H1 (cell line): Measurements from ENCODE around the gene GLOD4. TPM values are rescaled to one million over a fixed set of nuclear protein-coding genes. Genes with fewer than 3 reads are reported as not detected.

ENCODE experiments used
- CTCF ChIA-PET: fragments of 300-600 bp; sonication (Branson Sonifier 250); formaldehyde crosslinking; loops from one replicate; lab custom pipeline; 2021; ENCODE audit not compliant: partially characterized antibody; lab: Charles Lee
- POLR2A ChIA-PET: fragments of 300-600 bp; sonication (Branson Sonifier 250); formaldehyde crosslinking; loops from one replicate; lab custom pipeline; 2021; ENCODE audit warnings: inconsistent platforms; ENCODE audit not compliant: partially characterized antibody; lab: Charles Lee
- DNase-seq, 2 experiments: peaks; one replicate each; pipeline versions ENCODE4 v3.0.0 to v3.0.0-alpha.2; 2010 to 2022; ENCODE audit warnings: low spot score in 2 of 2, low read depth in 1 of 2, mixed read lengths in 1 of 2
- FAIRE-seq: peaks from 2 replicates; lab custom pipeline; 2011; peaks lifted over from hg19 to GRCh38; lab: Jason Lieb, UNC
- H2AFZ ChIP-seq: 2 replicates; pipeline ENCODE4 v1.8.1; 2012; ENCODE audit warnings: low read length, inconsistent platforms
- H2AK5ac ChIP-seq: 2 replicates; pipeline ENCODE4 v1.6.1; 2013; ENCODE audit warnings: low read depth, low read length
- H2BK120ac ChIP-seq: replicated peaks from 2 replicates; pipeline ENCODE3; 2013; ENCODE audit warnings: low read depth, low read length, inconsistent platforms
- H2BK12ac ChIP-seq: 2 replicates; pipeline ENCODE4 v1.6.1; 2013; ENCODE audit warnings: low read depth, low read length
- H2BK15ac ChIP-seq: 2 replicates; pipeline ENCODE4 v1.6.1; 2013; ENCODE audit warnings: low read length
- H2BK20ac ChIP-seq: 2 replicates; pipeline ENCODE4 v1.6.1; 2013; ENCODE audit warnings: low read length
- H2BK5ac ChIP-seq: 2 replicates; pipeline ENCODE4 v1.6.1; 2013; ENCODE audit warnings: low read depth, low read length
- H3K14ac ChIP-seq: 2 replicates; pipeline ENCODE4 v1.6.1; 2013; ENCODE audit warnings: inconsistent platforms; ENCODE audit not compliant: insufficient read length
- H3K18ac ChIP-seq: 2 replicates; pipeline ENCODE4 v1.6.1; 2013; ENCODE audit warnings: low read length; ENCODE audit errors: extremely low read depth
- H3K23ac ChIP-seq: 2 replicates; pipeline ENCODE4 v1.6.1; 2013; ENCODE audit warnings: inconsistent platforms; ENCODE audit not compliant: insufficient read length
- H3K23me2 ChIP-seq: 2 replicates; pipeline ENCODE4 v1.6.1; 2013; ENCODE audit warnings: low read depth, low read length
- H3K27ac ChIP-seq: 2 replicates; pipeline ENCODE4 v1.6.1; 2011; ENCODE audit warnings: low read depth, low read length, inconsistent platforms
- H3K27me3 ChIP-seq, 4 experiments: replicated peaks in 1 of 4; 1 replicate in 1 of 4; 2 replicates in 3 of 4; pipeline versions ENCODE4 v1.6.1 to v1.8.1; 2011 to 2013; ENCODE audit warnings: low read length in 3 of 4, mild to moderate bottlenecking in 3 of 4, inconsistent platforms in 2 of 4, mixed read lengths in 2 of 4, moderate library complexity in 1 of 4; ENCODE audit not compliant: control insufficient read depth in 3 of 4, insufficient read depth in 3 of 4; ENCODE audit errors: extremely low read depth in 1 of 4
- H3K36me3 ChIP-seq, 4 experiments: 2 replicates each; pipeline versions ENCODE4 v1.6.1 to v1.8.1; 2011 to 2013; ENCODE audit warnings: mild to moderate bottlenecking in 4 of 4, low read length in 3 of 4, moderate library complexity in 2 of 4, control low read depth in 1 of 4, inconsistent platforms in 1 of 4; ENCODE audit not compliant: insufficient read depth in 4 of 4, control insufficient read depth in 2 of 4
- H3K4ac ChIP-seq: replicated peaks from 2 replicates; pipeline ENCODE3; 2013; ENCODE audit warnings: low read length, low read depth, mixed read lengths, inconsistent platforms; ENCODE audit not compliant: insufficient read length
- H3K4me1 ChIP-seq, 4 experiments: replicated peaks in 1 of 4; 1 replicate in 1 of 4; 2 replicates in 3 of 4; pipeline versions ENCODE4 v1.6.1 to v1.8.1; 2011 to 2013; ENCODE audit warnings: low read length in 3 of 4, inconsistent platforms in 2 of 4, mixed read lengths in 1 of 4; ENCODE audit not compliant: insufficient read depth in 4 of 4, control insufficient read depth in 3 of 4
- H3K4me2 ChIP-seq, 2 experiments: 2 replicates each; pipeline versions ENCODE4 v1.6.1 to v1.8.1; 2011 to 2013; ENCODE audit warnings: low read depth in 2 of 2, low read length in 2 of 2, control low read depth in 1 of 2, inconsistent platforms in 1 of 2, mild to moderate bottlenecking in 1 of 2; ENCODE audit not compliant: insufficient read depth in 1 of 2
- H3K4me3 ChIP-seq, 4 experiments: fragments of 200-600, 300-600 bp in 1 of 4; sonication (generic), shearing (Covaris generic), sonication (Bioruptor Twin) in 1 of 4; 2 replicates each; pipeline versions ENCODE4 v1.5.1 to v1.8.1; 2011 to 2016; ENCODE audit warnings: low read length in 4 of 4, low read depth in 3 of 4, control low read depth in 2 of 4, inconsistent platforms in 2 of 4, mild to moderate bottlenecking in 2 of 4, mixed read lengths in 1 of 4, moderate library complexity in 1 of 4; ENCODE audit not compliant: insufficient read depth in 2 of 4; ENCODE audit errors: extremely low read depth in 1 of 4
- H3K56ac ChIP-seq: replicated peaks from 2 replicates; pipeline ENCODE3; 2013; ENCODE audit warnings: low read depth, mild to moderate bottlenecking, mixed read lengths, low read length, inconsistent platforms; ENCODE audit not compliant: insufficient read length
- H3K79me1 ChIP-seq: 2 replicates; pipeline ENCODE4 v1.6.1; 2013; ENCODE audit warnings: low read depth, low read length, control low read depth
- H3K79me2 ChIP-seq, 2 experiments: 2 replicates each; pipeline versions ENCODE4 v1.6.1 to v1.8.1; 2012 to 2013; ENCODE audit warnings: low read length in 2 of 2, mild to moderate bottlenecking in 2 of 2, inconsistent platforms in 1 of 2; ENCODE audit not compliant: insufficient read depth in 2 of 2, control insufficient read depth in 1 of 2
- H3K9ac ChIP-seq, 4 experiments: replicated peaks in 1 of 4; 1 replicate in 1 of 4; 2 replicates in 3 of 4; pipeline versions ENCODE4 v1.6.1 to v1.8.1; 2011 to 2013; ENCODE audit warnings: low read depth in 3 of 4, low read length in 3 of 4, control low read depth in 2 of 4, mild to moderate bottlenecking in 2 of 4, moderate library complexity in 2 of 4, inconsistent platforms in 1 of 4; ENCODE audit errors: extremely low read depth in 1 of 4
- H3K9me3 ChIP-seq, 2 experiments: 2 replicates each; pipeline versions ENCODE4 v1.6.1 to v1.8.1; 2012 to 2013; ENCODE audit warnings: mild to moderate bottlenecking in 2 of 2, moderate library complexity in 2 of 2, control low read depth in 1 of 2, inconsistent platforms in 1 of 2, low read depth in 1 of 2, low read length in 1 of 2, mixed read lengths in 1 of 2; ENCODE audit not compliant: insufficient read depth in 2 of 2
- H4K20me1 ChIP-seq, 2 experiments: replicated peaks in 1 of 2; 2 replicates each; pipeline versions ENCODE3 to v1.8.1; 2011 to 2013; ENCODE audit warnings: inconsistent platforms in 2 of 2, low read length in 2 of 2, mild to moderate bottlenecking in 1 of 2; ENCODE audit not compliant: insufficient read depth in 2 of 2, control insufficient read depth in 1 of 2
- H4K5ac ChIP-seq: 2 replicates; pipeline ENCODE4 v1.6.1; 2013; ENCODE audit warnings: low read length, low read depth, mixed read lengths, inconsistent platforms; ENCODE audit not compliant: insufficient read length
- H4K8ac ChIP-seq: 2 replicates; pipeline ENCODE4 v1.8.0; 2013; ENCODE audit warnings: mild to moderate bottlenecking, moderate library complexity, low read length, inconsistent platforms; ENCODE audit not compliant: insufficient read depth; ENCODE audit errors: extremely low read depth
- H4K91ac ChIP-seq: replicated peaks from 2 replicates; pipeline ENCODE3; 2013; ENCODE audit warnings: low read length, mixed read lengths, inconsistent platforms; ENCODE audit not compliant: insufficient read length
- HDAC6 ChIP-seq: IDR thresholded peaks from one replicate; pipeline ENCODE4 v1.7.1; 2012; ENCODE audit warnings: low read depth, mild to moderate bottlenecking, inconsistent platforms, low read length, moderate library complexity
- ZNF274 ChIP-seq: IDR thresholded peaks from 2 replicates; pipeline ENCODE4 v1.7.0; 2012; ENCODE audit warnings: low read length, borderline replicate concordance; ENCODE audit errors: extremely low read depth
- WGBS, 2 experiments: shearing (Covaris generic) in 1 of 2; methylation state at CpG; one replicate each; pipeline versions ENCODE4 v1.1.6 to v1.1.7; 2013 to 2015; ENCODE audit warnings: low lambda C conversion rate in 2 of 2, mixed read lengths in 2 of 2, inconsistent platforms in 1 of 2, low coverage in 1 of 2, missing lambda C conversion rate in 1 of 2; ENCODE audit not compliant: insufficient replicate concordance in 2 of 2, insufficient coverage in 1 of 2, insufficient read length in 1 of 2; ENCODE audit errors: extremely low coverage in 1 of 2, missing lambda C conversion rate in 1 of 2; 5-methylcytosine and 5-hydroxymethylcytosine counted together
- polyA plus RNA-seq, 7 experiments: library from polyadenylated mRNA; depleted of rRNA in 3 of 7; stranded (reverse) in 5 of 7; unstranded in 2 of 7; fragments of >200 nt in 5 of 7; fragments of 200-250 nt in 2 of 7; gene quantifications; 1 replicate in 5 of 7; 2 replicates in 1 of 7; 4 replicates in 1 of 7; pipeline versions ENCODE4 v1.2.1 to v1.2.3, GENCODE V29; 2011 to 2013; ENCODE audit warnings: missing spikeins in 2 of 7, mixed read lengths in 2 of 7
- total RNA-seq: library from RNA; stranded (reverse); fragmentation: NEBNext Ultra II Directional; extraction: Animal tissue kit (Norgen Biotek cat#: 25700); gene quantifications from 2 replicates; pipeline ENCODE4 v1.2.1, GENCODE V29; 2021

Gene GLOD4
- total and polyA plus RNA-seq, 2 of the 8 experiments (the other 6 are each of a cell fraction or from before 2014, with no cell fraction given): 36.8 to 81.3 TPM

DNA sequence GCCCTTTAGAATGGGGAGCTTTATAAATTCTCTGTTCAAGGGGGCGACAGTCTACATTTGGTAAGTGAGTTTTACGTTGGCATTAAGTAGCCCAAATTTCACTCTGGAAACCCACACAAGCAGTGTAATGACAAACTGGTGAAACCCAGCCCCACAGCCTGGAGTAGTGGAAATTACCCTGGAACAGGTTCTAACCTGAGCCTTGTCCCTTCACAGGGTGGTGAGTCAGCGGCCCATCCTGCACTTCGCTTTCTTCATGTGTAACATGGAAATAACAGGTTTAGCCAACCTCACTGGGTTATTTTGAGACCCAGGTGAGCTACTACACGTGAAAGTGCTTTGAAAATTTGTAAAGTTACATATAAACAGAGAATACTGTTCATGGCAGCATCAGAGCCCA is 53.2 kb downstream of the GLOD4 start:
- Histone ChIP-seq H2BK15ac (no peak overlapping the region), H4K20me1 (no peaks in the 10 kb centered on the region), H3K4me1 (peaks cover 9 to 17% (median 13%) of the 10 kb centered on the region in 4 experiments; a peak in 6 of 7 replicates), H3K14ac (no peak overlapping the region), H3K79me1 (peaks cover 2% of the 10 kb centered on the region; the same call in 1 of the 2 replicates), H2BK20ac (no peak overlapping the region), H3K56ac (no peak overlapping the region), H3K4me2 (no peak overlapping the region), H2AFZ (no peak overlapping the region), H3K27ac (no peak overlapping the region), H3K18ac (no peak overlapping the region), H3K9ac (no peak overlapping the region), H3K36me3 (no peaks in the 10 kb centered on the region), H2AK5ac (no peak overlapping the region), H3K9me3 (no peaks in the 10 kb centered on the region), H2BK120ac (no peak overlapping the region), H2BK12ac (no peak overlapping the region), H4K5ac (no peak overlapping the region), H3K4me3 (no peak overlapping the region), H4K8ac (no peak overlapping the region), H3K4ac (no peak overlapping the region), H2BK5ac (no peak overlapping the region), H3K27me3 (no peaks in the 10 kb centered on the region), H4K91ac (no peak overlapping the region), H3K79me2 (peaks cover 0 to 8% of the 10 kb centered on the region in 2 experiments; a peak in 2 of 4 replicates), H3K23me2 (peaks cover 9% of the 10 kb centered on the region), H3K23ac (no peak overlapping the region)
- 94% methylated on average over 5 of the region's 5 CpGs; no CpG with 5 or more reads in 1 of the 2 experiments for WGBS, 2 experiments
- DNase-seq (no peak), FAIRE-seq (no peak)
- CTCF ChIA-PET: interaction anchor here (0.9 kb wide), 1 partner anchor 267 kb away, joined by 3 read pairs; the partner anchor contains the start of gene TIMM22
- POLR2A ChIA-PET: interaction anchor here (0.6 to 1.7 kb wide), 6 partner anchors 18 to 520 kb away, joined by 3 to 8 read pairs (median 3); no protein-coding TSS in a partner anchor
- no peak for TF ChIP-seq ZNF274
- no peak for TF ChIP-seq HDAC6
